GM10248 (cell line): ENCODE measurements around the gene PDZD4.

ENCODE experiments used
- CTCF ChIA-PET: fragments of 300-600 bp; sonication (Branson Sonifier 250); formaldehyde crosslinking; extraction: SDS; loops from one replicate; lab custom pipeline; 2021; ENCODE audit warnings: antibody characterized with exemption; lab: Yijun Ruan, JAX
- POLR2A ChIA-PET: fragments of 350-650 bp; sonication (Branson Sonifier 250); formaldehyde crosslinking; extraction: SDS; loops from one replicate; lab custom pipeline; 2020; ENCODE audit warnings: antibody characterized with exemption; lab: Yijun Ruan, JAX
- DNase-seq: peaks from one replicate; pipeline ENCODE4 v3.0.0; 2012; ENCODE audit errors: extremely low spot score
- CTCF ChIP-seq: IDR thresholded peaks from 2 replicates; pipeline ENCODE4 v1.5.1; 2012; ENCODE audit warnings: mild to moderate bottlenecking, low read depth; ENCODE audit errors: extremely low read depth, missing control alignments, control extremely low read depth

The PDZD4 gene

GRCh38 chrX:153762626-153763173 is 67.6 kb downstream of the PDZD4 start:
- no peak for TF ChIP-seq CTCF
- DNase-seq = no peak
- ChIA-PET CTCF (interaction anchor here (1.3 to 3.1 kb wide), 6 partner anchors 9 to 191 kb away, joined by 3 to 22 read pairs (median 6); partner anchors contain the start of gene RENBP), POLR2A (no interaction called here)

GRCh38 chrX:153761863-153762262 is 68.5 kb downstream of the PDZD4 start:
- CTCF ChIA-PET = interaction anchor here (1.9 to 3.1 kb wide), 3 partner anchors 8 to 191 kb away, joined by 6 to 22 read pairs (median 8); partner anchors contain the start of gene RENBP
- no peak for DNase-seq
- no peak for TF ChIP-seq CTCF
- POLR2A ChIA-PET = no interaction called here

GRCh38 chrX:153755136-153755535 is 75.2 kb downstream of the PDZD4 start:
- no peak for DNase-seq
- ChIA-PET POLR2A (no interaction called here), CTCF (interaction anchor here (0.7 to 1.5 kb wide), 2 partner anchors 8 to 814 kb away, joined by 3 to 4 read pairs; no protein-coding TSS in a partner anchor)
- no peak for TF ChIP-seq CTCF
